ENCODE measurements around the gene EPN2. TPM values are rescaled to one million over a fixed set of nuclear protein-coding genes. Genes with fewer than 3 reads are reported as not detected.

The EPN2 gene
- total and polyA plus RNA-seq, 2 experiments from 2014 or later, result 34.0 to 149 TPM

- H3K4me3 Mint-ChIP-seq, result no peak overlapping the region
These were observed 137.0 kb downstream of the EPN2 start for GRCh38 chr17:19374136-19374535.

GRCh38 chr17:19375732-19376131 lies 138.6 kb downstream of the EPN2 start:
- H3K27ac ChIP-seq (ENCODE audit: low read depth), result no peak overlapping the region
- Mint-ChIP-seq H3K4me3 (peak overlapping the region; percentile 51), H3K9me3 (no peaks in the 10 kb centered on the region), H3K36me3 (ENCODE audit: low read depth) (peaks cover 18% of the 10 kb centered on the region), H3K4me1 (peaks cover 24% of the 10 kb centered on the region), H3K27me3 (ENCODE audit: insufficient read depth, low read depth, poor library complexity) (peaks cover 15% of the 10 kb centered on the region), H3K27ac (no peak overlapping the region)
- H3K4me2 ChIP-seq, result no peak overlapping the region
- H3K36me3 ChIP-seq (ENCODE audit: insufficient read depth), result peaks cover 10% of the 10 kb centered on the region
- H2AFZ ChIP-seq, result no peak overlapping the region
- peaks cover 29% of the 10 kb centered on the region for H3K79me2 ChIP-seq (replicated peaks; ENCODE audit: insufficient read depth)
- H3F3A ChIP-seq (replicated peaks; ENCODE audit: low read depth), result peaks cover 11% of the 10 kb centered on the region; the same call in 1 of the 2 replicates
- H3K9me2 ChIP-seq (ENCODE audit: insufficient read depth), result no peaks in the 10 kb centered on the region
- DNase-seq (ENCODE audit: low spot score) (no peak), ATAC-seq (no peak)
- peaks cover 13% of the 10 kb centered on the region for H4K20me1 ChIP-seq (replicated peaks; ENCODE audit: insufficient read depth)
- no peak overlapping the region for H3K4me3 ChIP-seq
- peaks cover 10% of the 10 kb centered on the region for H3K4me1 ChIP-seq (ENCODE audit: insufficient read depth)
- no peaks in the 10 kb centered on the region for H3K27me3 ChIP-seq (ENCODE audit: insufficient read depth)
- no peak for TF ChIP-seq POLR2AphosphoS5 (IDR thresholded peaks at IDR 0.05; ENCODE audit: low read depth)
- TF ChIP-seq ZNF114 (CRISPR knock-in tag; IDR thresholded peaks at IDR 0.05), result no peak
- no peak for TF ChIP-seq NANOG (IDR thresholded peaks at IDR 0.05; ENCODE audit: borderline replicate concordance)
- no peak for TF ChIP-seq STAT1 (IDR thresholded peaks at IDR 0.05; ENCODE audit: unreplicated experiment)

More at GRCh38 chr17:19374136-19374535, 137.0 kb downstream of the EPN2 start:
- no peaks in the 10 kb centered on the region for H3K36me3 ChIP-seq (ENCODE audit: insufficient read depth)
- H3K4me1 ChIP-seq (ENCODE audit: insufficient read depth), result peaks cover 6% of the 10 kb centered on the region
- Mint-ChIP-seq H3K27ac (no peak overlapping the region), H3K27me3 (ENCODE audit: insufficient read depth, low read depth, poor library complexity) (peaks cover 15% of the 10 kb centered on the region), H3K9me3 (no peaks in the 10 kb centered on the region; the same call in 2 of the 3 replicates), H3K36me3 (ENCODE audit: low read depth) (peaks cover 2% of the 10 kb centered on the region), H3K4me1 (peaks cover 18% of the 10 kb centered on the region)
- H3K4me3 ChIP-seq, result no peak overlapping the region
- ATAC-seq, result no peak
- no peaks in the 10 kb centered on the region for H3K27me3 ChIP-seq (ENCODE audit: insufficient read depth)
- TF ChIP-seq EZH2 (IDR thresholded peaks at IDR 0.05; ENCODE audit: low read depth, unreplicated experiment), result no peak
- TF ChIP-seq REST (IDR thresholded peaks at IDR 0.05; ENCODE audit: unreplicated experiment), result no peak
- no peak for TF ChIP-seq ETS1 (IDR thresholded peaks at IDR 0.05)
- TF ChIP-seq ZNF114 (CRISPR knock-in tag; IDR thresholded peaks at IDR 0.05), result no peak
- no peak for TF ChIP-seq JUNB (IDR thresholded peaks at IDR 0.05; ENCODE audit: unreplicated experiment)
- peaks cover 13% of the 10 kb centered on the region for H3K79me2 ChIP-seq (replicated peaks; ENCODE audit: insufficient read depth)
- no peak overlapping the region for H3K4me2 ChIP-seq
- no peak overlapping the region for H3K27ac ChIP-seq (ENCODE audit: low read depth)
- H3K9me2 ChIP-seq (ENCODE audit: insufficient read depth), result no peaks in the 10 kb centered on the region
- H3F3A ChIP-seq (replicated peaks; ENCODE audit: low read depth), result no peaks in the 10 kb centered on the region; the same call in 1 of the 2 replicates
- no peak for DNase-seq (ENCODE audit: low spot score)
- no peaks in the 10 kb centered on the region for H4K20me1 ChIP-seq (replicated peaks; ENCODE audit: insufficient read depth)
- no peak overlapping the region for H2AFZ ChIP-seq
